GM12878 (cell line): Measurements from ENCODE around the gene RBBP5.

Experiments
- BACH1 ChIP-seq: fragments of 450-650 bp; IDR thresholded peaks from 2 replicates; pipeline ENCODE4 v1.6.1; 2017; ENCODE audit warnings: mild to moderate bottlenecking, borderline replicate concordance
- CHD2 ChIP-seq: IDR thresholded peaks from 2 replicates; pipeline ENCODE4 v1.6.1; 2011; ENCODE audit warnings: low read depth, low read length, improper control_type of control experiment, borderline replicate concordance
- CHD4 ChIP-seq: fragments of 200-600 bp; sonication (generic); IDR thresholded peaks from 2 replicates; pipeline ENCODE4 v1.6.1; 2016; ENCODE audit warnings: mild to moderate bottlenecking
- CREB1 ChIP-seq: IDR thresholded peaks from 2 replicates; pipeline ENCODE4 v1.6.1; 2012; ENCODE audit warnings: low read depth, mild to moderate bottlenecking, inconsistent platforms
- HDGF ChIP-seq: fragments of 450-650 bp; IDR thresholded peaks from 2 replicates; pipeline ENCODE4 v1.6.1; 2016; ENCODE audit warnings: antibody characterized with exemption
- NFYB ChIP-seq: IDR thresholded peaks from 2 replicates; pipeline ENCODE4 v1.6.1; 2011; ENCODE audit warnings: low read depth, mild to moderate bottlenecking, low read length, improper control_type of control experiment, moderate library complexity; ENCODE audit not compliant: insufficient read depth
- POLR2A ChIP-seq: IDR thresholded peaks from 2 replicates; pipeline ENCODE4 v1.6.1; 2011; ENCODE audit warnings: low read depth, mild to moderate bottlenecking, low read length
- POLR2AphosphoS5 ChIP-seq: IDR thresholded peaks from 2 replicates; pipeline ENCODE4 v1.6.1; 2011; ENCODE audit warnings: mild to moderate bottlenecking, low read length, inconsistent platforms
- RFX5 ChIP-seq: IDR thresholded peaks from 2 replicates; pipeline ENCODE4 v1.6.1; 2011; ENCODE audit warnings: low read depth, low read length, improper control_type of control experiment
- SMAD1 ChIP-seq: fragments of 450-650 bp; IDR thresholded peaks from 2 replicates; pipeline ENCODE4 v1.6.1; 2018; ENCODE audit warnings: mild to moderate bottlenecking, low read depth; ENCODE audit not compliant: partially characterized antibody
- YY1 ChIP-seq: IDR thresholded peaks from 2 replicates; pipeline ENCODE4 v1.6.1; 2011; ENCODE audit warnings: low read depth, mild to moderate bottlenecking, low read length
- TF ChIP-seq, protein P1 (sequence below): fragments of 450-650 bp; IDR thresholded peaks from 2 replicates; pipeline ENCODE4 v1.6.1; 2017; ENCODE audit warnings: mild to moderate bottlenecking, moderate library complexity
- TF ChIP-seq, protein P2 (sequence below), 3 experiments: IDR thresholded peaks in 2 of 3; conservative IDR thresholded peaks in 1 of 3; 2 replicates each; pipeline ENCODE4 v1.5.1; 2011; ENCODE audit warnings: low read depth in 3 of 3, low read length in 3 of 3, mild to moderate bottlenecking in 3 of 3, control low read depth in 2 of 3, moderate library complexity in 2 of 3, inconsistent platforms in 1 of 3, mixed read lengths in 1 of 3; ENCODE audit not compliant: control insufficient read depth in 2 of 3, insufficient read depth in 1 of 3; ENCODE audit errors: extremely low read depth in 1 of 3
- TF ChIP-seq, protein P3 (sequence below): IDR thresholded peaks from 2 replicates; pipeline ENCODE4 v1.6.1; 2011; ENCODE audit warnings: borderline replicate concordance, low read depth, mild to moderate bottlenecking, moderate library complexity, mixed read lengths, low read length; ENCODE audit not compliant: insufficient read depth; ENCODE audit errors: extremely low read length

DNA sequence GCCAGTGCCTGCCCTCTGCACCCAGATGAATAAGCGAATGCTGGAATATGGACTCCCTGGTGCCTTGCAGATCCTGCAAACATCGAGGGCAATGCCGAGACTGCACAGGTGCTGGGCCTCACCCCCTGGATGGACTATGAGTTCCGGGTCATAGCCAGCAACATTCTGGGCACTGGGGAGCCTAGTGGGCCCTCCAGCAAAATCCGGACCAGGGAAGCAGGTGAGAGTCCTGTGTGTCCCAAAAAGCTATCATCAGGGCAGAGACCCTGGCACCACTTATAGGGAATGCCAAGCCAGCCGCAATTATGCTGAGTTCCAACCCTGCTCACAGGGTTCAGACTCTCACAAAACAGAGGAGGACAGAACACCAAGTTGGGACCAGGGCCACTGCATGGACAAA is 54.7 kb downstream of the RBBP5 start:
- no peak for TF ChIP-seq CHD2
- TF ChIP-seq, protein P1, sequence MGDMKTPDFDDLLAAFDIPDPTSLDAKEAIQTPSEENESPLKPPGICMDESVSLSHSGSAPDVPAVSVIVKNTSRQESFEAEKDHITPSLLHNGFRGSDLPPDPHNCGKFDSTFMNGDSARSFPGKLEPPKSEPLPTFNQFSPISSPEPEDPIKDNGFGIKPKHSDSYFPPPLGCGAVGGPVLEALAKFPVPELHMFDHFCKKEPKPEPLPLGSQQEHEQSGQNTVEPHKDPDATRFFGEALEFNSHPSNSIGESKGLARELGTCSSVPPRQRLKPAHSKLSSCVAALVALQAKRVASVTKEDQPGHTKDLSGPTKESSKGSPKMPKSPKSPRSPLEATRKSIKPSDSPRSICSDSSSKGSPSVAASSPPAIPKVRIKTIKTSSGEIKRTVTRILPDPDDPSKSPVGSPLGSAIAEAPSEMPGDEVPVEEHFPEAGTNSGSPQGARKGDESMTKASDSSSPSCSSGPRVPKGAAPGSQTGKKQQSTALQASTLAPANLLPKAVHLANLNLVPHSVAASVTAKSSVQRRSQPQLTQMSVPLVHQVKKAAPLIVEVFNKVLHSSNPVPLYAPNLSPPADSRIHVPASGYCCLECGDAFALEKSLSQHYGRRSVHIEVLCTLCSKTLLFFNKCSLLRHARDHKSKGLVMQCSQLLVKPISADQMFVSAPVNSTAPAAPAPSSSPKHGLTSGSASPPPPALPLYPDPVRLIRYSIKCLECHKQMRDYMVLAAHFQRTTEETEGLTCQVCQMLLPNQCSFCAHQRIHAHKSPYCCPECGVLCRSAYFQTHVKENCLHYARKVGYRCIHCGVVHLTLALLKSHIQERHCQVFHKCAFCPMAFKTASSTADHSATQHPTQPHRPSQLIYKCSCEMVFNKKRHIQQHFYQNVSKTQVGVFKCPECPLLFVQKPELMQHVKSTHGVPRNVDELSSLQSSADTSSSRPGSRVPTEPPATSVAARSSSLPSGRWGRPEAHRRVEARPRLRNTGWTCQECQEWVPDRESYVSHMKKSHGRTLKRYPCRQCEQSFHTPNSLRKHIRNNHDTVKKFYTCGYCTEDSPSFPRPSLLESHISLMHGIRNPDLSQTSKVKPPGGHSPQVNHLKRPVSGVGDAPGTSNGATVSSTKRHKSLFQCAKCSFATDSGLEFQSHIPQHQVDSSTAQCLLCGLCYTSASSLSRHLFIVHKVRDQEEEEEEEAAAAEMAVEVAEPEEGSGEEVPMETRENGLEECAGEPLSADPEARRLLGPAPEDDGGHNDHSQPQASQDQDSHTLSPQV: no peak
- TF ChIP-seq HDGF: no peak
- TF ChIP-seq POLR2AphosphoS5: no peak
- no peak for TF ChIP-seq NFYB
- TF ChIP-seq POLR2A: no peak
- TF ChIP-seq BACH1: no peak
- no peak for TF ChIP-seq RFX5
- TF ChIP-seq CHD4: no peak
- TF ChIP-seq CREB1: no peak
- TF ChIP-seq, protein P2, sequence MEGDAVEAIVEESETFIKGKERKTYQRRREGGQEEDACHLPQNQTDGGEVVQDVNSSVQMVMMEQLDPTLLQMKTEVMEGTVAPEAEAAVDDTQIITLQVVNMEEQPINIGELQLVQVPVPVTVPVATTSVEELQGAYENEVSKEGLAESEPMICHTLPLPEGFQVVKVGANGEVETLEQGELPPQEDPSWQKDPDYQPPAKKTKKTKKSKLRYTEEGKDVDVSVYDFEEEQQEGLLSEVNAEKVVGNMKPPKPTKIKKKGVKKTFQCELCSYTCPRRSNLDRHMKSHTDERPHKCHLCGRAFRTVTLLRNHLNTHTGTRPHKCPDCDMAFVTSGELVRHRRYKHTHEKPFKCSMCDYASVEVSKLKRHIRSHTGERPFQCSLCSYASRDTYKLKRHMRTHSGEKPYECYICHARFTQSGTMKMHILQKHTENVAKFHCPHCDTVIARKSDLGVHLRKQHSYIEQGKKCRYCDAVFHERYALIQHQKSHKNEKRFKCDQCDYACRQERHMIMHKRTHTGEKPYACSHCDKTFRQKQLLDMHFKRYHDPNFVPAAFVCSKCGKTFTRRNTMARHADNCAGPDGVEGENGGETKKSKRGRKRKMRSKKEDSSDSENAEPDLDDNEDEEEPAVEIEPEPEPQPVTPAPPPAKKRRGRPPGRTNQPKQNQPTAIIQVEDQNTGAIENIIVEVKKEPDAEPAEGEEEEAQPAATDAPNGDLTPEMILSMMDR (IDR thresholded peaks at IDR 0.05 in 2 of 3, conservative IDR thresholded peaks at IDR 0.05 in 1 of 3; ENCODE audit: control insufficient read depth in 2 of 3, extremely low read depth in 1 of 3, insufficient read depth in 1 of 3, low read depth in 3 of 3, low read length in 3 of 3): no peak
- TF ChIP-seq, protein P3, sequence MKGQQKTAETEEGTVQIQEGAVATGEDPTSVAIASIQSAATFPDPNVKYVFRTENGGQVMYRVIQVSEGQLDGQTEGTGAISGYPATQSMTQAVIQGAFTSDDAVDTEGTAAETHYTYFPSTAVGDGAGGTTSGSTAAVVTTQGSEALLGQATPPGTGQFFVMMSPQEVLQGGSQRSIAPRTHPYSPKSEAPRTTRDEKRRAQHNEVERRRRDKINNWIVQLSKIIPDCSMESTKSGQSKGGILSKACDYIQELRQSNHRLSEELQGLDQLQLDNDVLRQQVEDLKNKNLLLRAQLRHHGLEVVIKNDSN: no peak
- no peak for TF ChIP-seq YY1
- TF ChIP-seq SMAD1: no peak
